BE2C (cell line): ENCODE results near the gene HOXD1.

Source experiments
- DNase-seq: peaks from one replicate; pipeline ENCODE4 v3.0.0-alpha.2; 2020
- H3K27me3 ChIP-seq: fragments of 250-450 bp; sonication (Bioruptor Pico); 2 replicates; pipeline ENCODE4 v1.5.1; 2020; ENCODE audit warnings: mild to moderate bottlenecking
- H3K36me3 ChIP-seq: fragments of 250-450 bp; sonication (Bioruptor Pico); 2 replicates; pipeline ENCODE4 v1.5.1; 2020; ENCODE audit warnings: mild to moderate bottlenecking
- H3K4me1 ChIP-seq: fragments of 250-450 bp; sonication (Bioruptor Pico); 2 replicates; pipeline ENCODE4 v1.5.1; 2020
- H3K4me3 ChIP-seq: 2 replicates; pipeline ENCODE4 v1.5.1; 2011; ENCODE audit warnings: low read depth, low read length
- H3K9me3 ChIP-seq: fragments of 250-450 bp; sonication (Bioruptor Pico); 2 replicates; pipeline ENCODE4 v1.5.1; 2020
- TF ChIP-seq, protein P1 (sequence below): IDR thresholded peaks from 2 replicates; pipeline ENCODE4 v1.5.1; 2012; ENCODE audit warnings: mild to moderate bottlenecking, low read depth, low read length

HOXD1 gene

GRCh38 chr2:176174382-176174823 is 14.1 kb upstream of the HOXD1 start:
- no peaks in the 10 kb centered on the region for H3K27me3 ChIP-seq
- H3K4me3 ChIP-seq = peak overlapping the region; percentile 57
- peaks cover 11% of the 10 kb centered on the region for H3K4me1 ChIP-seq
- DNase-seq = no peak
- no peaks in the 10 kb centered on the region for H3K9me3 ChIP-seq
- peaks cover 5% of the 10 kb centered on the region for H3K36me3 ChIP-seq
- TF ChIP-seq, protein P1, sequence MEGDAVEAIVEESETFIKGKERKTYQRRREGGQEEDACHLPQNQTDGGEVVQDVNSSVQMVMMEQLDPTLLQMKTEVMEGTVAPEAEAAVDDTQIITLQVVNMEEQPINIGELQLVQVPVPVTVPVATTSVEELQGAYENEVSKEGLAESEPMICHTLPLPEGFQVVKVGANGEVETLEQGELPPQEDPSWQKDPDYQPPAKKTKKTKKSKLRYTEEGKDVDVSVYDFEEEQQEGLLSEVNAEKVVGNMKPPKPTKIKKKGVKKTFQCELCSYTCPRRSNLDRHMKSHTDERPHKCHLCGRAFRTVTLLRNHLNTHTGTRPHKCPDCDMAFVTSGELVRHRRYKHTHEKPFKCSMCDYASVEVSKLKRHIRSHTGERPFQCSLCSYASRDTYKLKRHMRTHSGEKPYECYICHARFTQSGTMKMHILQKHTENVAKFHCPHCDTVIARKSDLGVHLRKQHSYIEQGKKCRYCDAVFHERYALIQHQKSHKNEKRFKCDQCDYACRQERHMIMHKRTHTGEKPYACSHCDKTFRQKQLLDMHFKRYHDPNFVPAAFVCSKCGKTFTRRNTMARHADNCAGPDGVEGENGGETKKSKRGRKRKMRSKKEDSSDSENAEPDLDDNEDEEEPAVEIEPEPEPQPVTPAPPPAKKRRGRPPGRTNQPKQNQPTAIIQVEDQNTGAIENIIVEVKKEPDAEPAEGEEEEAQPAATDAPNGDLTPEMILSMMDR = peak; percentile 18; the same call in 1 of the 2 replicates

GRCh38 chr2:176174824-176175708 is 13.4 kb upstream of the HOXD1 start:
- Histone ChIP-seq H3K27me3 (no peaks in the 10 kb centered on the region), H3K36me3 (peaks cover 5% of the 10 kb centered on the region), H3K9me3 (no peaks in the 10 kb centered on the region), H3K4me3 (peak overlapping the region; percentile 57), H3K4me1 (peaks cover 11% of the 10 kb centered on the region)
- peak; percentile 73 for DNase-seq
- TF ChIP-seq, protein P1 = no peak

DNA sequence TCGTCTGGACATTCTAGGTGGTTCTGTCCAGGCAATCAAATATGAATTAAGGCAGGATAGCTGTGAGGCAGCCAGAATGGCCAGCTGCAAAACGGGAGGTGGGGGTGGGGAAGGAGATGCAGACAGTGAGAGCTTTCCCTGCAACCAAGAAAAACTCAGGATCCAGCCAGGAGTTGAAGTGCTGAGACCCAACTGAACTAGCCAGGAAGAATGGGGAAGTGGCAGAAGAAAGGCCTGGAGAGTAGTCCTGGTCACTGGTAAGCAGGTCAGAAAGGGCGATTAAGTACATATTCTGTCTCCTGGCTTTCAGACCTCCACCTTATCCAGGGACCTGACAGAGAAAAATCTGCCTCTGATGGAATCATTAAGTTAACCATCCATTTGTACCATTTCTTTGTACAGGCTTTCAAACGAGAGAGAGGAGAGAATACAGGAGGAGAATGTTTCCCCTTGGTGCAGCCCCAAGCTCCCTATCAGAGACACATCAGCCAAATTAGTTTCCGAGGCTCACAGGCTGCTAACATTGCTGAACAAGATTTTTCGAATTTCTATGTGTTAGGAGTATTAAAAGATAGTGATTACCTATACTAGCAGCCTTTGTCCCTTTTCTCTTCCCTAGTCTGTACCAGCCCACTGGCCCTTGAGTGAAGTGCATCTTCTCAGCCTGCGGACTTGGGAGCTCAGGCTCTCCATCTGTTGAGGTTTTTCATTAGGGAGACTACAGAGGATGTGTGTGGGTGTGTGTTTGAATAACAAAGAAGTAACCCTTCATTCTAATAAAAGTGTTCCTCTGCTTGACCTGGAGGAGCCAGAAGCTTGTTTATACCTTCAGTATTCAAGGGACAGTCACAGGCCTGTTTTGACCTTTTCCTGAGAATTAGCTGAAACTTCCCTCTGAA is 12.5 kb upstream of the HOXD1 start:
- Histone ChIP-seq H3K4me1 (peaks cover 11% of the 10 kb centered on the region), H3K4me3 (peak overlapping the region; percentile 57; the same call in 1 of the 2 replicates), H3K36me3 (peaks cover 5% of the 10 kb centered on the region), H3K27me3 (no peaks in the 10 kb centered on the region), H3K9me3 (no peaks in the 10 kb centered on the region)
- DNase-seq = no peak
- TF ChIP-seq, protein P1 = no peak

GRCh38 chr2:176177580-176178037 is 10.9 kb upstream of the HOXD1 start:
- no peaks in the 10 kb centered on the region; the same call in 1 of the 2 replicates for H3K36me3 ChIP-seq
- no peak for DNase-seq
- H3K9me3 ChIP-seq = no peaks in the 10 kb centered on the region
- no peaks in the 10 kb centered on the region for H3K27me3 ChIP-seq
- peaks cover 11% of the 10 kb centered on the region for H3K4me1 ChIP-seq
- no peak overlapping the region for H3K4me3 ChIP-seq
- TF ChIP-seq, protein P1 = no peak

DNA sequence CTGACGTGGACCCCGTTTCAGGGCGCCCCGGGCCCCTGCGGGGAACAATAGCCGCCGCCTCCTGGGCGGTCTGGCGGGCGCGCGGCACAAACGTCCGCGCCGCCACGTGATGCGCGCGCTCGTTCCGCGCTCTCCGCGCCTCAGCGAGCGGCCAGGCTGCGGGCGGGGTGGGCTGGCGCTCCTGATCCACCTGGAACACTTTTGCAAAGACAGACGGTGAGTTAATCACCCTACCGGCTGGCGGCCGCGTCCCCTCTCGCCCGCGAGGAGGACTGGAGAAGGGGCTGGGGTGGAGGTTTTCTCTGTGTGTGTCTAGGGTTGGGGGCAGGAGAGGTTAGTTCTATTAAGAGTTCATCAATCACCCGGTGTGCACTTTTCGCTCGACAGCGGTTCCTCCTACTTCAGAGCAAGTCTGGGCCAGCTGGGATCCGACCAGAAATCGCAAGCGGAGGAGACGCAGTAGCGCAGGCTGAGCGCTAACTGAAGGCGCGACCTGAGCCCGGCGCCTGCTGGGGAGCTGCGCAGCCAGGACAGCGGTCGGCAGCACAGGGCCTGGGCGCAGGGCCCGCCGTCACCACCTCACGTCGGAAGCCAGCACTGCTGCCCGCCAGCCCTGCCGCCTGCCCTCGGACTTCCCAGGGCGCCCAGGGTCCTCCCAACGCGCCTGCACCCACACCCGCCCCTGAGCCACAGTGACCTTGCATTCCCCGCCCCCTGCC is 10.3 kb upstream of the HOXD1 start:
- no peak for DNase-seq
- Histone ChIP-seq H3K4me3 (no peak overlapping the region), H3K27me3 (no peaks in the 10 kb centered on the region)

More for the DNA sequence above, 10.3 kb upstream of the HOXD1 start:
- no peaks in the 10 kb centered on the region for H3K9me3 ChIP-seq
- peaks cover 11% of the 10 kb centered on the region for H3K4me1 ChIP-seq
- TF ChIP-seq, protein P1 = no peak
- H3K36me3 ChIP-seq = no peaks in the 10 kb centered on the region
